ENCODE results near the gene PSMB11.

Gene PSMB11

GRCh38 chr14:23015618-23016017 lies 26.4 kb upstream of the PSMB11 start:
- H3K36me3 ChIP-seq (ENCODE audit: control insufficient read depth in 2 of 2, insufficient read depth in 2 of 2, low read length in 2 of 2) = no peaks in the 10 kb centered on the region
- no peaks in the 10 kb centered on the region for H3K27me3 ChIP-seq (ENCODE audit: control insufficient read depth in 2 of 2, insufficient read depth in 2 of 2, low read length in 2 of 2)
- H3K4me3 ChIP-seq (ENCODE audit: low read length in 2 of 2) = no peak overlapping the region
- H3K9ac ChIP-seq (ENCODE audit: low read depth in 1 of 2, low read length in 2 of 2) = no peak overlapping the region
- no peaks in the 10 kb centered on the region for H3K4me1 ChIP-seq (ENCODE audit: control insufficient read depth in 2 of 2, insufficient read depth in 2 of 2, low read length in 2 of 2)
- H3K27ac ChIP-seq (ENCODE audit: low read depth in 2 of 2, low read length in 2 of 2) = no peak overlapping the region
- H3K9me3 ChIP-seq (ENCODE audit: control insufficient read depth in 2 of 2, low read length in 2 of 2) = no peaks in the 10 kb centered on the region

GRCh38 chr14:23017091-23017490 lies 24.9 kb upstream of the PSMB11 start:
- no peaks in the 10 kb centered on the region for H3K9me3 ChIP-seq (ENCODE audit: control insufficient read depth in 2 of 2, low read length in 2 of 2)
- no peak overlapping the region for H3K4me3 ChIP-seq (ENCODE audit: low read length in 2 of 2)
- no peak overlapping the region for H3K27ac ChIP-seq (ENCODE audit: low read depth in 2 of 2, low read length in 2 of 2)
- H3K4me1 ChIP-seq (ENCODE audit: control insufficient read depth in 2 of 2, insufficient read depth in 2 of 2, low read length in 2 of 2) = no peaks in the 10 kb centered on the region
- no peak overlapping the region for H3K9ac ChIP-seq (ENCODE audit: low read depth in 1 of 2, low read length in 2 of 2)
- H3K36me3 ChIP-seq (ENCODE audit: control insufficient read depth in 2 of 2, insufficient read depth in 2 of 2, low read length in 2 of 2) = no peaks in the 10 kb centered on the region
- no peaks in the 10 kb centered on the region for H3K27me3 ChIP-seq (ENCODE audit: control insufficient read depth in 2 of 2, insufficient read depth in 2 of 2, low read length in 2 of 2)

- Histone ChIP-seq H3K4me3 (ENCODE audit: low read length in 2 of 2) (no peak overlapping the region), H3K9me3 (ENCODE audit: control insufficient read depth in 2 of 2, low read length in 2 of 2) (no peaks in the 10 kb centered on the region), H3K27me3 (ENCODE audit: control insufficient read depth in 2 of 2, insufficient read depth in 2 of 2, low read length in 2 of 2) (no peaks in the 10 kb centered on the region), H3K4me1 (ENCODE audit: control insufficient read depth in 2 of 2, insufficient read depth in 2 of 2, low read length in 2 of 2) (no peaks in the 10 kb centered on the region), H3K36me3 (ENCODE audit: control insufficient read depth in 2 of 2, insufficient read depth in 2 of 2, low read length in 2 of 2) (no peaks in the 10 kb centered on the region), H3K27ac (ENCODE audit: low read depth in 2 of 2, low read length in 2 of 2) (no peak overlapping the region), H3K9ac (ENCODE audit: low read depth in 1 of 2, low read length in 2 of 2) (no peak overlapping the region)
Observed at GRCh38 chr14:23018107-23018506, 23.9 kb upstream of the PSMB11 start.

GRCh38 chr14:23020143-23021128 lies 21.6 kb upstream of the PSMB11 start:
- no peaks in the 10 kb centered on the region for H3K27me3 ChIP-seq (ENCODE audit: control insufficient read depth in 2 of 2, insufficient read depth in 2 of 2, low read length in 2 of 2)
- H3K9ac ChIP-seq (ENCODE audit: low read depth in 1 of 2, low read length in 2 of 2) = no peak overlapping the region
- H3K36me3 ChIP-seq (ENCODE audit: control insufficient read depth in 2 of 2, insufficient read depth in 2 of 2, low read length in 2 of 2) = peaks cover 3 to 7% of the 10 kb centered on the region in 2 donors
- H3K4me1 ChIP-seq (ENCODE audit: control insufficient read depth in 2 of 2, insufficient read depth in 2 of 2, low read length in 2 of 2) = no peaks in the 10 kb centered on the region
- no peak overlapping the region for H3K27ac ChIP-seq (ENCODE audit: low read depth in 2 of 2, low read length in 2 of 2)
- H3K9me3 ChIP-seq (ENCODE audit: control insufficient read depth in 2 of 2, low read length in 2 of 2) = no peaks in the 10 kb centered on the region
- no peak overlapping the region for H3K4me3 ChIP-seq (ENCODE audit: low read length in 2 of 2)

- H3K9ac ChIP-seq (ENCODE audit: low read depth in 1 of 2, low read length in 2 of 2) = no peak overlapping the region
- H3K4me3 ChIP-seq (ENCODE audit: low read length in 2 of 2) = no peak overlapping the region
- H3K27me3 ChIP-seq (ENCODE audit: control insufficient read depth in 2 of 2, insufficient read depth in 2 of 2, low read length in 2 of 2) = no peaks in the 10 kb centered on the region
- H3K27ac ChIP-seq (ENCODE audit: low read depth in 2 of 2, low read length in 2 of 2) = no peak overlapping the region
- H3K36me3 ChIP-seq (ENCODE audit: control insufficient read depth in 2 of 2, insufficient read depth in 2 of 2, low read length in 2 of 2) = peaks cover 10 to 14% of the 10 kb centered on the region in 2 donors
- H3K4me1 ChIP-seq (ENCODE audit: control insufficient read depth in 2 of 2, insufficient read depth in 2 of 2, low read length in 2 of 2) = no peaks in the 10 kb centered on the region
- H3K9me3 ChIP-seq (ENCODE audit: control insufficient read depth in 2 of 2, low read length in 2 of 2) = no peaks in the 10 kb centered on the region
Observed at GRCh38 chr14:23021434-23021833, 20.6 kb upstream of the PSMB11 start.

- no peaks in the 10 kb centered on the region for H3K9me3 ChIP-seq (ENCODE audit: control insufficient read depth in 2 of 2, low read length in 2 of 2)
- H3K27me3 ChIP-seq (ENCODE audit: control insufficient read depth in 2 of 2, insufficient read depth in 2 of 2, low read length in 2 of 2) = no peaks in the 10 kb centered on the region
- H3K9ac ChIP-seq (ENCODE audit: low read depth in 1 of 2, low read length in 2 of 2) = no peak overlapping the region
- H3K4me3 ChIP-seq (ENCODE audit: low read length in 2 of 2) = no peak overlapping the region
- no peak overlapping the region for H3K27ac ChIP-seq (ENCODE audit: low read depth in 2 of 2, low read length in 2 of 2)
- H3K36me3 ChIP-seq (ENCODE audit: control insufficient read depth in 2 of 2, insufficient read depth in 2 of 2, low read length in 2 of 2) = peaks cover 10 to 16% of the 10 kb centered on the region in 2 donors
- H3K4me1 ChIP-seq (ENCODE audit: control insufficient read depth in 2 of 2, insufficient read depth in 2 of 2, low read length in 2 of 2) = no peaks in the 10 kb centered on the region
Observed at GRCh38 chr14:23021889-23022442, 20.0 kb upstream of the PSMB11 start.

- Histone ChIP-seq H3K27me3 (ENCODE audit: control insufficient read depth in 2 of 2, insufficient read depth in 2 of 2, low read length in 2 of 2) (no peaks in the 10 kb centered on the region), H3K9ac (ENCODE audit: low read depth in 1 of 2, low read length in 2 of 2) (no peak overlapping the region), H3K27ac (ENCODE audit: low read depth in 2 of 2, low read length in 2 of 2) (no peak overlapping the region), H3K9me3 (ENCODE audit: control insufficient read depth in 2 of 2, low read length in 2 of 2) (no peaks in the 10 kb centered on the region), H3K4me1 (ENCODE audit: control insufficient read depth in 2 of 2, insufficient read depth in 2 of 2, low read length in 2 of 2) (no peaks in the 10 kb centered on the region), H3K4me3 (ENCODE audit: low read length in 2 of 2) (no peak overlapping the region), H3K36me3 (ENCODE audit: control insufficient read depth in 2 of 2, insufficient read depth in 2 of 2, low read length in 2 of 2) (peaks cover 10 to 16% of the 10 kb centered on the region in 2 donors)
Observed at GRCh38 chr14:23023022-23023794, 18.8 kb upstream of the PSMB11 start.

GRCh38 chr14:23023795-23024152 lies 18.2 kb upstream of the PSMB11 start:
- Histone ChIP-seq H3K27me3 (ENCODE audit: control insufficient read depth in 2 of 2, insufficient read depth in 2 of 2, low read length in 2 of 2) (no peaks in the 10 kb centered on the region), H3K27ac (ENCODE audit: low read depth in 2 of 2, low read length in 2 of 2) (no peak overlapping the region), H3K4me1 (ENCODE audit: control insufficient read depth in 2 of 2, insufficient read depth in 2 of 2, low read length in 2 of 2) (no peaks in the 10 kb centered on the region), H3K4me3 (ENCODE audit: low read length in 2 of 2) (no peak overlapping the region), H3K9ac (ENCODE audit: low read depth in 1 of 2, low read length in 2 of 2) (no peak overlapping the region), H3K36me3 (ENCODE audit: control insufficient read depth in 2 of 2, insufficient read depth in 2 of 2, low read length in 2 of 2) (peaks cover 11 to 18% of the 10 kb centered on the region in 2 donors), H3K9me3 (ENCODE audit: control insufficient read depth in 2 of 2, low read length in 2 of 2) (no peaks in the 10 kb centered on the region)

- peaks cover 12 to 18% of the 10 kb centered on the region in 2 donors for H3K36me3 ChIP-seq (ENCODE audit: control insufficient read depth in 2 of 2, insufficient read depth in 2 of 2, low read length in 2 of 2)
- H3K9me3 ChIP-seq (ENCODE audit: control insufficient read depth in 2 of 2, low read length in 2 of 2) = no peaks in the 10 kb centered on the region
- H3K27ac ChIP-seq (ENCODE audit: low read depth in 2 of 2, low read length in 2 of 2) = no peak overlapping the region
- H3K4me1 ChIP-seq (ENCODE audit: control insufficient read depth in 2 of 2, insufficient read depth in 2 of 2, low read length in 2 of 2) = peaks cover 0 to 2% of the 10 kb centered on the region in 2 donors
- H3K9ac ChIP-seq (ENCODE audit: low read depth in 1 of 2, low read length in 2 of 2) = no peak overlapping the region
- H3K27me3 ChIP-seq (ENCODE audit: control insufficient read depth in 2 of 2, insufficient read depth in 2 of 2, low read length in 2 of 2) = no peaks in the 10 kb centered on the region
- no peak overlapping the region for H3K4me3 ChIP-seq (ENCODE audit: low read length in 2 of 2)
Observed at GRCh38 chr14:23024612-23025075, 17.4 kb upstream of the PSMB11 start.
